IMR-90 (cell line): ENCODE measurements around the gene ENOX1.

Experiments
- CEBPB ChIP-seq: IDR thresholded peaks from 2 replicates; pipeline ENCODE4 v1.6.1; 2012; ENCODE audit warnings: low read depth, low read length, improper control_type of control experiment
- FOS ChIP-seq: fragments of 150-350 bp; IDR thresholded peaks from 2 replicates; pipeline ENCODE4 v1.6.1; 2016; ENCODE audit warnings: low read depth, low read length
- MAFK ChIP-seq: IDR thresholded peaks from 2 replicates; pipeline ENCODE4 v1.6.1; 2012; ENCODE audit warnings: low read depth, low read length, improper control_type of control experiment
- MAZ ChIP-seq: IDR thresholded peaks from 2 replicates; pipeline ENCODE4 v1.6.1; 2012; ENCODE audit warnings: low read depth, mild to moderate bottlenecking, low read length, improper control_type of control experiment, moderate library complexity, borderline replicate concordance
- MXI1 ChIP-seq: IDR thresholded peaks from 2 replicates; pipeline ENCODE4 v1.6.1; 2012; ENCODE audit warnings: low read depth, mild to moderate bottlenecking, low read length, moderate library complexity, borderline replicate concordance
- NFE2L2 ChIP-seq: fragments of 150-350 bp; IDR thresholded peaks from 2 replicates; pipeline ENCODE4 v1.6.1; 2016; ENCODE audit warnings: low read depth, mild to moderate bottlenecking, low read length
- POLR2A ChIP-seq: IDR thresholded peaks from 2 replicates; pipeline ENCODE4 v1.6.1; 2012; ENCODE audit warnings: mild to moderate bottlenecking, low read depth, low read length
- RAD21 ChIP-seq: IDR thresholded peaks from 2 replicates; pipeline ENCODE4 v1.6.1; 2012; ENCODE audit warnings: low read length, improper control_type of control experiment
- RCOR1 ChIP-seq: IDR thresholded peaks from 2 replicates; pipeline ENCODE4 v1.6.1; 2012; ENCODE audit warnings: mild to moderate bottlenecking, low read length, improper control_type of control experiment; ENCODE audit not compliant: insufficient replicate concordance
- RFX5 ChIP-seq: IDR thresholded peaks from 2 replicates; pipeline ENCODE4 v1.8.0; 2012; ENCODE audit warnings: low read depth, mild to moderate bottlenecking, low read length, moderate library complexity
- TF ChIP-seq, protein P1 (sequence below): conservative IDR thresholded peaks from 2 replicates; pipeline ENCODE4 v1.5.1; 2012; ENCODE audit warnings: mild to moderate bottlenecking, low read depth, low read length, improper control_type of control experiment
- TF ChIP-seq, protein P2 (sequence below): fragments of 150-350 bp; IDR thresholded peaks from 2 replicates; pipeline ENCODE4 v1.6.1; 2017; ENCODE audit warnings: mild to moderate bottlenecking, antibody characterized with exemption, low read length, low read depth
- TF ChIP-seq, protein P3 (sequence below): fragments of 150-350 bp; IDR thresholded peaks from 2 replicates; pipeline ENCODE4 v1.6.1; 2016; ENCODE audit warnings: low read depth, mild to moderate bottlenecking, low read length, moderate library complexity, borderline replicate concordance

DNA sequence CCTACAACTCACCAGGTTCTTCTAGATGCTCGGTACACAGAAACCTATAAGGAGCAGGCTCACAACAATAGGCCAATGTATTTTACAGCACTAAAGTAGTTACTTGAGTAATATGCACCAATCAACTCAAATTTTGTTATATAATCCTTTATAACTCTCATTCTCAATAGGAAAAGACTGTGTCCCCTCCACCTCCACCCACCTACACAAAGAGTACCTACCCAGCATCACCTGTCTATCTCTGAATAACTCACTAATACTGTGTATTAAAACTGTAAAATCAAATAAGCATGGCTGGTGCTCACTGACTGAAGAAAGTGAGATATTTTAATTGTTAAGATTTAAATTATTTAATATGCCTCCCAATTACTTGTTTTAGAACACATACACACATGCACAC is 146.3 kb downstream of the ENOX1 start:
- TF ChIP-seq, protein P1, sequence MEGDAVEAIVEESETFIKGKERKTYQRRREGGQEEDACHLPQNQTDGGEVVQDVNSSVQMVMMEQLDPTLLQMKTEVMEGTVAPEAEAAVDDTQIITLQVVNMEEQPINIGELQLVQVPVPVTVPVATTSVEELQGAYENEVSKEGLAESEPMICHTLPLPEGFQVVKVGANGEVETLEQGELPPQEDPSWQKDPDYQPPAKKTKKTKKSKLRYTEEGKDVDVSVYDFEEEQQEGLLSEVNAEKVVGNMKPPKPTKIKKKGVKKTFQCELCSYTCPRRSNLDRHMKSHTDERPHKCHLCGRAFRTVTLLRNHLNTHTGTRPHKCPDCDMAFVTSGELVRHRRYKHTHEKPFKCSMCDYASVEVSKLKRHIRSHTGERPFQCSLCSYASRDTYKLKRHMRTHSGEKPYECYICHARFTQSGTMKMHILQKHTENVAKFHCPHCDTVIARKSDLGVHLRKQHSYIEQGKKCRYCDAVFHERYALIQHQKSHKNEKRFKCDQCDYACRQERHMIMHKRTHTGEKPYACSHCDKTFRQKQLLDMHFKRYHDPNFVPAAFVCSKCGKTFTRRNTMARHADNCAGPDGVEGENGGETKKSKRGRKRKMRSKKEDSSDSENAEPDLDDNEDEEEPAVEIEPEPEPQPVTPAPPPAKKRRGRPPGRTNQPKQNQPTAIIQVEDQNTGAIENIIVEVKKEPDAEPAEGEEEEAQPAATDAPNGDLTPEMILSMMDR, result no peak
- TF ChIP-seq POLR2A, result no peak
- TF ChIP-seq, protein P2, sequence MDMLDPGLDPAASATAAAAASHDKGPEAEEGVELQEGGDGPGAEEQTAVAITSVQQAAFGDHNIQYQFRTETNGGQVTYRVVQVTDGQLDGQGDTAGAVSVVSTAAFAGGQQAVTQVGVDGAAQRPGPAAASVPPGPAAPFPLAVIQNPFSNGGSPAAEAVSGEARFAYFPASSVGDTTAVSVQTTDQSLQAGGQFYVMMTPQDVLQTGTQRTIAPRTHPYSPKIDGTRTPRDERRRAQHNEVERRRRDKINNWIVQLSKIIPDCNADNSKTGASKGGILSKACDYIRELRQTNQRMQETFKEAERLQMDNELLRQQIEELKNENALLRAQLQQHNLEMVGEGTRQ, result no peak
- TF ChIP-seq FOS, result no peak
- TF ChIP-seq MAZ, result no peak
- no peak for TF ChIP-seq MAFK
- no peak for TF ChIP-seq RAD21
- TF ChIP-seq, protein P3, sequence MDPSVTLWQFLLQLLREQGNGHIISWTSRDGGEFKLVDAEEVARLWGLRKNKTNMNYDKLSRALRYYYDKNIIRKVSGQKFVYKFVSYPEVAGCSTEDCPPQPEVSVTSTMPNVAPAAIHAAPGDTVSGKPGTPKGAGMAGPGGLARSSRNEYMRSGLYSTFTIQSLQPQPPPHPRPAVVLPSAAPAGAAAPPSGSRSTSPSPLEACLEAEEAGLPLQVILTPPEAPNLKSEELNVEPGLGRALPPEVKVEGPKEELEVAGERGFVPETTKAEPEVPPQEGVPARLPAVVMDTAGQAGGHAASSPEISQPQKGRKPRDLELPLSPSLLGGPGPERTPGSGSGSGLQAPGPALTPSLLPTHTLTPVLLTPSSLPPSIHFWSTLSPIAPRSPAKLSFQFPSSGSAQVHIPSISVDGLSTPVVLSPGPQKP, result no peak
- no peak for TF ChIP-seq RFX5
- no peak for TF ChIP-seq NFE2L2
- no peak for TF ChIP-seq CEBPB
- TF ChIP-seq RCOR1, result no peak
- no peak for TF ChIP-seq MXI1
